Spleen (tissue), 7 donors: ENCODE results near the gene SLC22A23.

Experiments used
- POLR2A ChIP-seq, 3 donors: fragments of 450-650 bp; IDR thresholded peaks; one replicate each; pipeline ENCODE4 v1.5.1; 2017; ENCODE audit warnings: antibody characterized with exemption in 3 of 3, mild to moderate bottlenecking in 1 of 3
- TF ChIP-seq, protein P1 (sequence below), 11 experiments: fragments of 200-600 bp in 7 of 11; fragments of 450-650 bp in 4 of 11; sonication (generic) in 4 of 11; IDR thresholded peaks in 8 of 11; conservative IDR thresholded peaks in 3 of 11; 1 replicate in 7 of 11; 2 replicates in 4 of 11; pipeline versions ENCODE4 v1.4.0 to v1.8.0; 2016 to 2021; ENCODE audit warnings: antibody characterized with exemption in 11 of 11, inconsistent platforms in 4 of 11, mild to moderate bottlenecking in 1 of 11
- donor health status: DM: no; HTN: no; CAD: no; lungs with moderate emphysema.
- donor health status: DM: no; HTN: no; CAD: no.
- donor health status: DM: no; HTN: no; CAD: no.

DNA sequence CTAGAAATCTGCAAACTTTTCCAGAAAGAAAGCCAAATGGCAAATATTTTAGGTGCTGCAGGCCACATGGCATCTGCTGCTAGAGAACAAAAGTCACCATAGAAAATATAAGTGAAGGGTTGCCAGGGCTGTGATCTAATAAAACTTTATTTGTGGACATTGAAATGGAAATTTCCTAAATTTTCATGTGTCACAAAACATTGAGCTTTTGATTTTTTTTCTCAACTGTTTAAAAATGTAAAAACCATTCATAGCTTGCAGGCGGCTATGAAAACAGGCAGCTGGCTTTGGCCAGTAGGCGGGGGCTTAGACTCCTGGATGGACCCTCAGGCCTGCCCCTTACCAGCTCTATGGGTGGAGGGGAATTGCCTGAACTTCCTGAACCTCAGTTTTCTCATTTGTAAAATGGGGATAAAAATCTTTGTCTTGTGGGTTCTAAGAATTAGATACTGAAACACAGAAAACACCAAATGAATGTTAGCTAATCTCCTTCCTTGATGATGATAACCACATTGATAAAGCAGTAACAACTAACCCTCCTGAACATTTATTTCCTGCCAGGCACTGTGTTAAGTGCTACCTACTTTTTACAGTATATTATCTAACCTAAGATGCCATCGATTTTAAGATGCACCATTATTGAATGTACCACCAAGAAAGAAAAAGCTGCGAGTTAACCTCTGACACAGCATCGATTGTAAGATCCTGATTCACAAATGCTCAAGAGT, 85.5 kb downstream of the SLC22A23 start:
- TF ChIP-seq, protein P1, sequence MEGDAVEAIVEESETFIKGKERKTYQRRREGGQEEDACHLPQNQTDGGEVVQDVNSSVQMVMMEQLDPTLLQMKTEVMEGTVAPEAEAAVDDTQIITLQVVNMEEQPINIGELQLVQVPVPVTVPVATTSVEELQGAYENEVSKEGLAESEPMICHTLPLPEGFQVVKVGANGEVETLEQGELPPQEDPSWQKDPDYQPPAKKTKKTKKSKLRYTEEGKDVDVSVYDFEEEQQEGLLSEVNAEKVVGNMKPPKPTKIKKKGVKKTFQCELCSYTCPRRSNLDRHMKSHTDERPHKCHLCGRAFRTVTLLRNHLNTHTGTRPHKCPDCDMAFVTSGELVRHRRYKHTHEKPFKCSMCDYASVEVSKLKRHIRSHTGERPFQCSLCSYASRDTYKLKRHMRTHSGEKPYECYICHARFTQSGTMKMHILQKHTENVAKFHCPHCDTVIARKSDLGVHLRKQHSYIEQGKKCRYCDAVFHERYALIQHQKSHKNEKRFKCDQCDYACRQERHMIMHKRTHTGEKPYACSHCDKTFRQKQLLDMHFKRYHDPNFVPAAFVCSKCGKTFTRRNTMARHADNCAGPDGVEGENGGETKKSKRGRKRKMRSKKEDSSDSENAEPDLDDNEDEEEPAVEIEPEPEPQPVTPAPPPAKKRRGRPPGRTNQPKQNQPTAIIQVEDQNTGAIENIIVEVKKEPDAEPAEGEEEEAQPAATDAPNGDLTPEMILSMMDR (IDR thresholded peaks at IDR 0.05 in 8 of 11, conservative IDR thresholded peaks at IDR 0.05 in 3 of 11), result no peak
- no peak for TF ChIP-seq POLR2A (IDR thresholded peaks at IDR 0.05)
